ENCODE measurements around the gene NOD1.
"Not testable (repeated sequence)": the region's sequence is repeated elsewhere in the genome, so short reads cannot be mapped to it uniquely, and the experiment has no call there.

The NOD1 gene

DNA sequence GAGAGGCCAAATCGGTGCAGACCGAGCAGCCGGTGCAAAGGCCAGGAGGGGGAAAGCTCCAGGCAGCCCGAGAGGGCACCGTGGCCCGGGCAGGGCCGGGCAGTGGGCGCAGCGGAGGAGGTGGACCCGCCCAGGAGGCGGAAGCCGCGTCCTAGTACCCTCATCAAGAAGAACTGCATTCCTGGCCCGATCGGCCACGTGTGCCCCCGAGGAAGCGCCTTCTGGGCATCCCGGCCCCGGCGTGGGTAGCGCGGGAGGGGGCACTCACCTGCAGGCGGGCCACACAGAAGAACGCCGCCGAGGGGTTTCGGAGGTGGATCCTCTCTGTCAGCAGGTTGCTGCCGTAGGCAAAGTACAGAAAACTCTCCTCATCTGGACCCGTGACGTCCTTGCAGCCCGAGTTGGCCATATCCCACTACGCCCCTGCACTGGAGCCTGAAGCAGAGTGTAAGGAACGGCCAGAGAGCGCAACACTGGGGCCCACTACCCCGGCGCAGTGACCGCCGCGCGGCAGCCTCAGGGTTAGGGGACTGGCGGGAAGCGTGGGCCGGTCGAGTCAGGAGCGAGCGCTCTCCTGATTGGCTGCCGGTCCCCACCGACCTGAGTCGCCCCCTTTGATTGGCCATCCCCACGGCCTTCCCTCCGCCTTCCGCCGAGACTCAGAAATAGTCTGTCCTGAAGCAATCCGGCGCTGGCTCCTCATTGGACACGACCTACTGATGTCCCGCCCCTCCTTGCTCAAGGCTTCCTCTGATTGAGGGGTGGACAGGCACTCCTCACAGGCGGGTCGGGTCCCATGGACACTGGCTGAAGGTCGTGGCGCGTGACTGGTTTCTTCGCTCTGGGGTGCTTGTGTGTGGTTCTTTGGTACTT, 26.0 kb upstream of the NOD1 start, which contains the start of gene GGCT:
GGCT (minus strand) TSS at position 529 of the 873 bp plus-strand sequence; CDS start at position 409, 120 bp downstream.
- DNase-seq, result peak; percentile 98

DNA sequence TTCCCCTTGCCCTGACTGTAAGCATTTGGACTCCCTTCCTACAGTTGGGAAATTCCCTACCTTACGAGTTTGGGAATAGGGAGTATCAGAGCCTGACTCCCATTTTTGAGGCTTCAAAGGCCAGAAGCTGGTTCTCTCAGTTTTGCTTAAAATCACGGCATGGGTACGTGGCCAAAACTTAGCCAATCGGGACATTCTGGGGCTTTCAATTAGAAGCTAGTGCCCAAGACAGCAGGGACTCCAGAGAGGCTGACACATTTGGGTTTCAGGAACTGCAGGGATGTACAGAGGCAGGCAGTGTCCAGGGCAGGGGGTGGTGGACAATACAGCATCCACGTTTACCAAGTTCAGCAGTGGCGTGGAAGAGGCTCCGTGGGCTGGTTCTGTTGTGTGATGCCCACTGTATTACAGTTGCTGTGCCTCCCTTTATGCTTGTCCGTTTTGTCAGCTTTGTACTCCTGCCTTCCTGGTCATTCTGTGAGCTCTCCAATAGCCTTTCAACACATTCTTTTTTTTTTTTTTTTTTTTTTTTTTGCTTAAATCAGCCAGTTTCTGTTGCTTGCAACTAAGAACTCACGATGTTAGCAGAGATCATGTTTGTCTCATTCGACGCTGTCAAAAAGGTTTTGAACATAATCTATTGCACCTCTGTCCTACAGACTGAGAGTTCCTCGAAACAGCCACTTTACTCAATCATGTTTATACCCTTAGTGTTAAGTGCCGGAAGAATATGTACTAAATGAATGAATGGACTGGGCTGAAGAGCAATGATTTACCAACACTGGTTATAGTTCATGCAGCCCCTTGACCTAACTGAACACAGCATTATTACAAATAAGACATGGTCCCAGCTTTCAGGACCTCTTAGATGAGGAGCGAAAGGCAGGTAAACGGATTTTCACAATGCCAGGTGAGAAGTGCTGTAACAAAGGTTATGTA, 25.0 kb upstream of the NOD1 start:
- DNase-seq, result no peak

DNA sequence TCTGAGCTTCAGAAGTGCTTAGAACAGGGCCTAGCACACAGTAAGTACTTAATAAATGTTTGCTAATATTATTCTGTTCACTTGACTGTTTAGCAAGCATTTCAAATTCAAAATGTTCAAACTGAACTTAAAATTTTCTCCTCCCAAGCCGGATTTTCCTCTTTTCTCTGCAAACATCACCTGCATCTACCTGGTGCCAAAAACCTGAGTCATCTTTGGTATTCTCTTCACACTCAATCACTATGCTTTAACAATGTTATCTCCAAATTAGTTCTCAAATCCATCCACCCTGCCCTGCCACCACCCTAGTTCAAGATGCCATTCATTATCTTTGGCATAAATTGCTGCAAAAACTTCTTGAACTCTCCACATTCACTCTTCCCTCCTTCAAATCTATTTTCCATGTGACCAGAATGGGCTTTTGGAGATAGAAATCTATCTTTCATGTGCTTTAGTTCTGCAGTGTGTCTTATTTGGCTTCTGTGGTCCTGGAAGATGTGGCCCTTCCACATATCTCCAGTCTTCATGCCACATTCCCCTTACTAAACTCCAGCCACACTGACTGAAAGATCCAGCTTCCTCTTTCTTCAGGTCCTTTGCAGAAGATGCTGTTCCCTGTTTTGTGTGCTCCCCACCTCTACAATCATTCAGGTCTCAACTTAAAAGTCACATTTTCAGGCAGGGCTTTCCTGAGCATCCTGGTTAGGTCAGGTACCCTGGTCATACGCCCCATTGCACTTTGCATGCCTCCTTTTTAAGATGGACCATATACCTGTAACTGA, 24.1 kb upstream of the NOD1 start:
- DNase-seq, result no peak

DNA sequence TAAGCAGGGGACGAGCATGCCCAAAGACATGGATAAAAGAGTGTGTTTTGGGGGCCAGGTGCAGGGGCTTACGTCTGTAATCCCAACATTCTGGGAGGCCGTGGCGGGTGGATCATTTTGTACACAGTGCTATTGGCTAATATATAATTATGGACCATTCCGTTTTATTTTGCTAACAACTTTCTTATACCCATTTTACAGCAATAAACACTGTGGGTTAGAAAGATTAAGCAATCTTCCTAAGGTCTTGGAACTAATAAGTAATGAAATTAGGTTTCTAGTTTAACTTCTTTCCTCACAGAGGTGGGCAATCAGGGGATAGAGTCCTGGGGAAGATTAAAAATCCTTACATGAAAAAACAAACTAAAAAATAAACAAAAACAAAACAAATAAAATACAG, 22.7 kb upstream of the NOD1 start:
- DNase-seq, result no peak

DNA sequence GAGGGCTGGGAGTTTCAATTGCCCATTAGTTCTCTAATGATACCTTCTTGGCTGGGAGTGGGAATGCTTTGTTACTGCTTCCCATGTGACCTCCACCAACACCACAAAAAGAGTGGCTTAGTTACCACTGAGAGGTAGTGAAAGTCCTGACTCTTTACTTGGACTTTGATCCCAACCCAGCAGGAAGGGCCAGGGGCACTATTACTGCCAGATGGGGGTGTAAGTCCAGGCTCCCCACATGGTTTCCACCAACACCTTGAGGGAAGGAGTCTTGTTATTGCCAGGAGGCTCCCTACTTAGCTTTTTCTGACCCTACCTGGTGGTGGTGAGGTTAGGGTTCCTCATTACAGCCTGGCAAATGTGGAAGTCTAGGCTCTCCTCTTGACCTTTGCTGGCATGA, 14.6 kb upstream of the NOD1 start:
- no peak for DNase-seq

DNA sequence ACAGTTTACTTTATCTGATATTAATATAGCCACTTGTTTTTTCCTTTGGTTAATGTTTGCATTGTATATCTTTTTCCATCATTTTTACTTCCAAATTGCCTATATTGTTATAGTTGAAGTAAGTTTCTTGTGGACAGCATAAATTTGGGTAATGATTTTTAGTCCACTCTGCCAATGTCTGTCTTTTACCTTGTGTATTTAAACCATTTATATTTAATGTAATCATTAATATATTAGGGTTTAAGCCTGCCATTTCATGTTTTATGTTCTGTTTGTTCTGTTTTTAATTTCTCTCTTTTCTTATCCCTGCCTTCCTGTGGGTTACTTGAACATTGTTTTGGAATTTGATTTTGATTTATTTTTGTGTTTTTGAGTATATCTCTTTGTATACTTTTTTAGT, 12.8 kb upstream of the NOD1 start:
- DNase-seq, result no peak

DNA sequence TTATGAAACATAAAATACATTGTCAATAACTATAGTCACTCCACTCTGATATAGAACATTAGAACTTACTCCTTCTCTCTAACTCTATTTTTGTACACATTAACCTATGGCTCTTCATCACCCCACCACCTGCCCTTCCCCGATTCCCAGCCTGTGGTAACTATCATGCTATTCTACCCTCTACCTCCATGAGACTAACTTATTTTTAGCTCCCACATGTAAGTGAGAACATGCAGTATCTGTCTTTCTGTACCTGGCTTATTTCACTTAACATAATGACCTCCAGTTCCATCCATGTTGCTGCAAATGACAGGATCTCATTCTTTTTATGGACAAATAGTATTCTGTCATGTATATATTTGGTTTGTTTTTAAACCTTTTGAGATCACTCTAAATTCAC, 8.8 kb upstream of the NOD1 start:
- no peak for DNase-seq

DNA sequence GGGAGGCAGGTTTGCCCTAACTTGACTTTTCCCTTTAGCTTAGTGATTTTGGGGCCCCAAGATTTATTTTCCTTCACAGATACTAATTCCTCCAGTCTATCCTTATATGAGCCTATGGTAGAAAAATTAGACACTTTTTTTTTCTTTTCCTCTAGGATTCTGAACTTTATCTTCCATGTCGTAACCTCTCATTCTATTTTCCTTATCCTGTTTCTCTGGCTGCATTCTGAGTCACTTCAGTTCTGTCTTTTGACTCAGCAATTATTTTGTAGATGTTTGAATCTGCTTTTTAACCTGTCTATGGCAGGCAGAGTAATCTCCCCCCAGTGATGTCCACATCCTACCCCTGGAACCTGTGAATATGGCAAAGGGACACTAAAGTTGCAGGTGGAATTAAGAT, 7.1 kb upstream of the NOD1 start:
- DNase-seq, result no peak

DNA sequence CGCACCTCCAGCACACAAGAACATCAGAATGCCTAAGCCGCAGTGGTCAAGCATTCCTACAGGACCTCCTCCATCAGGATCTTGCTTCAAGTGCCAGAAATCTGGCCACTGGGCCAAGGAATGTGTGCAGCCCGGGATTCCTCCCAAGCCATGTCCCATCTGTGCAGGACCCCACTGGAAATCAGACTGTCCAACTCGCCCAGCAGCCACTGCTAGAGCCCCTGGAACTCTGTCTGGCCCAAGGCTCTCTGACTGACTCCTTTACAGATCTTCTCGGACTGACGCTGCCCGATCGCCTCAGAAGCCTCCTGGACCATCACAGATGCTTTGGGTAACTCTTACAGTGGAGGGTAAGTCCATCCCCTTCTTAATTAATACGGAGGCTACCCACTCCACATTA, 2.8 kb upstream of the NOD1 start:
- not testable (repeated sequence) for DNase-seq

DNA sequence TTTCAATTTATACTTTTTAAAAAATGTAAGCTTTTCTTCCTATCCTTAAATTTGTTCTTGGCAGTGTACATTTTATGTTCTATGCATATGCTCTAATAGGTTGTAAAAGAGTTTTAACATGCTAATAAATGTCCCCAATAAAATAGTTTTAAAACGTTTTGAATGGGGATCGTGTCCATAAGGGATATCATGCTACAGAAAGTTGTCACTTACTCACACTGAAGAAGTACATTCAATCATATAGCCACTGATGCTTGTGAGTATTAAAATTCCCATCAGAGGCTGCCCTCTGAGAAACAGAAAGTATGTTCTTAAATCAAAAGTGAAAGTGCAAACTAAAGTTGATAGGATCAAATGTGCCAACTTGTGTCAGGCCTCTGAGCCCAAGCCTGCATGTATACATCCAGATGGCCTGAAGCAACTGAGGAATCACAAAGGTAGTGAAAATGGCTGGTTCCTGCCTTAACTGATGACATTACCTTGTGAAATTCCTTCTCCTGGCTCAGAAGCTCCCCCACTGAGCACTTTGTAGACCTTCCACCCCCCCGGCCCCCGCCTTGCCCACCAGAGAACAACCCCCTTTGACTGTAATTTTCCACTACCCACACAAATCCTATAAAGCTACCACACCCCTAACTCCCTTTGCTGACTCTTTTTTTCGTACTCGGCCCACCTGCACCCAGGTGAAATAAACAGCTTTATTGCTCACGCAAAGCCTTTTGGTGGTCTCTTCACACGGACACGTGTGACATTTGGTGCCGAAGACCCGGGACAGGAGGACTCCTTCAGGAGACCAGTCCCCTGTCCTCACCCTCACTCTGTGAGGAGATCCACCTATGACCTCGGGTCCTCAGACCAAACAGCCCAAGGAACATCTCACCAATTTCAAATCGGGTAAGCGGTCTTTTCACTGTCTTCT, 877 bp upstream of the NOD1 start:
- DNase-seq, result no peak

DNA sequence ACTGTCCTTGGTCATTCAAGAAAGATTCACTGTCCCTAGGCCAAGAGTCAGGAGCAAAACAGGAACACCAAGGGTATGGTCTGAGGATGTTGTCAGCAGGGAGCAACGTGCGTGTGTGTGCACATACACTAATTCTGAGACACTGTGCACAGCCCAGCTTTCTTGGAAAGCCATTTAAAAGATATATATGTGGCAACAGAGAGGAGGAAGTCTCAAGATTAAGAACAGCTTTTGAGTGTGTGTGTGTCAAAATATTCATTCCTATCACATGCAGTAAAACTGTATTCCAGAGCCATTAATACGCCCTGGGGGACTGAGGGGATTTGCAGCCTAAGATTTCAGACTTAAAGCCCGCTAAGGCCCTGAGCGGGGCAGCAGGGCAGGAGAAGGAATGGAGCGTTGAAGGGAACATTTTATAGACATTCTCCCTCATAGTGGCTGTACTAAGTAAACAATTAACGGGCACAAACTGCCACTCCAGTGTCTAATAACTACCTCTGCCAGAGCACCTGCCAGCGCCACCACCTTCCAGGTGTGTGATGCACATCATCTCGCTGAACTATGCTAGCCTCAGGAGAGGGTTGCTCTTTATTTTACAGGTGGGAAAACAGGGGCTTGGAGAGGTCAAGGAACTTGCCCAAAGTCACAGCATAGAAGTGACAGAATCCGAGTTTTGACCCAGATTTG, 2.0 kb downstream of the NOD1 start:
- peak; percentile 64 for DNase-seq

DNA sequence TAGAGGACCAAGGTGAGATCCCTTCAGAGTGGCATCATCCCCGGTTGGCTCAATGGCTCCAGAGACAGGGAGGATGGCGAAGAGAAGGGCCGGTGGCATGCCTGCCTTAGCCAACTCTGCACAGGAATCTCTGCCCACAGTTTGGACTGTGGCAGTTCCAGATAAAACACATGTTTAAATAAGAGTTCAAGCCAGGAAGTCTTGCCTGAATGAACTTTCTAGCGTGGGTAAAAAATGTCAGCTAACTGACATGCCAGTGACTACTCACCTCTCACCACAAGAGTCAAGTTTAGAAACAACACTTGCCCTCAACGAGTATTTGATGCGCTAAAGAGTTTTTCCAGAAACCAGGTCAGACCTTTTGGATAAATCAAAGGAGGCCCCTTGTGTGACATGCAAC, 3.0 kb downstream of the NOD1 start:
- DNase-seq, result no peak

DNA sequence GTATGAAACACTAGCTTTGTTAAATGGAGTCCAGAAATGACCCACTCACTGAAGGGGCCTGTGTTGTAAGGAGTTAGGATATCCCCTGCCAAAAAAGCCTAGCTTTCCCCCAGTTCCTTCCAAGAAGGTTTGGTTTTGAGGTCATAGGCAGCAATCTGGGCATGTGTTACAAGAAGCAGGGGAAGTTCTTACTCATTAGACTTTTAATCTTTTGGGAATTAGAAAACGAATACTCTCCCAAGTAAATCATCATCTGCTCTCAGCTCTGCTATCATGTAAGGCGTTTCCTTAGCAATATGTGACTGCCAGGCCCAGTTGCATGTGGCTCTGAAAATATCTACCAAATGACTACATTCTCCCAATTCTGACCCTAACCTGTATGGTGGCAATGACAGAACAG, 3.7 kb downstream of the NOD1 start:
- DNase-seq, result no peak

DNA sequence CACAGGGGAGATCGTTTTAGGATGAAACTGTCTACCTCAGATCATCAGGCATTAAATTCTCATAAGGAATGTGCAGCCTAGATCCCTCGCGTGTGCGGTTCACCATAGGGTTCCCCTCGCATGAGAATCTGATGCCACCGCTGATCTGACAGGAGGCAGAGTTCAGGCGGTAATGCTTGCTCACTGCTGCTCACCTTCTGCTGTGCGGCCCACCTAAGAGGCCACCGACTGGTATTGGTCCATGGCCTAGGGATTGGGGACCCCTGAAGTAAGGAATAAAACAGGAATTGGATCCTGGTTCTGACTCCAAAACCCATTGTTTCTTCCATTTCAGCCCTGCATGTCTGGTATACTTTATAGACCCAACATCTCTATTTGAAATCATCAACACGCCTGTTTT, 4.1 kb downstream of the NOD1 start:
- DNase-seq, result no peak

DNA sequence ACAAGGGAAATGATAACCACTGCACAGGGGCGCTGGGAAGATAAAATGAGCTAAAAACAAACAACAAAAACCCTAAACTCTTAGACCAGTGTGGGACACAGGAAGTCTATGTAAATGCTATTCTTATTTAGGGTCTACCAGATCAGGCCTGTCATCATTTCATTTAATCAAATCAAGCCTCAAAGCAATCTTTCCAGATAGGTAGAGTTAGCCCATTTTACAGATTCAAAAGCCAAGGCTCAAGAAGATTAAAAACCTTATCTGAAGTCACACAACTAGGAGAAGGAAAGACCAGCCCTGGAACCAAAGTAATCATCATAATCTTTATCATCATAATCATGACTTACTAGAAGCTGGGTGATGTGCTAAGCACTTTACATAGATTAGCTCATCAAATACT, 4.7 kb downstream of the NOD1 start:
- no peak for DNase-seq

DNA sequence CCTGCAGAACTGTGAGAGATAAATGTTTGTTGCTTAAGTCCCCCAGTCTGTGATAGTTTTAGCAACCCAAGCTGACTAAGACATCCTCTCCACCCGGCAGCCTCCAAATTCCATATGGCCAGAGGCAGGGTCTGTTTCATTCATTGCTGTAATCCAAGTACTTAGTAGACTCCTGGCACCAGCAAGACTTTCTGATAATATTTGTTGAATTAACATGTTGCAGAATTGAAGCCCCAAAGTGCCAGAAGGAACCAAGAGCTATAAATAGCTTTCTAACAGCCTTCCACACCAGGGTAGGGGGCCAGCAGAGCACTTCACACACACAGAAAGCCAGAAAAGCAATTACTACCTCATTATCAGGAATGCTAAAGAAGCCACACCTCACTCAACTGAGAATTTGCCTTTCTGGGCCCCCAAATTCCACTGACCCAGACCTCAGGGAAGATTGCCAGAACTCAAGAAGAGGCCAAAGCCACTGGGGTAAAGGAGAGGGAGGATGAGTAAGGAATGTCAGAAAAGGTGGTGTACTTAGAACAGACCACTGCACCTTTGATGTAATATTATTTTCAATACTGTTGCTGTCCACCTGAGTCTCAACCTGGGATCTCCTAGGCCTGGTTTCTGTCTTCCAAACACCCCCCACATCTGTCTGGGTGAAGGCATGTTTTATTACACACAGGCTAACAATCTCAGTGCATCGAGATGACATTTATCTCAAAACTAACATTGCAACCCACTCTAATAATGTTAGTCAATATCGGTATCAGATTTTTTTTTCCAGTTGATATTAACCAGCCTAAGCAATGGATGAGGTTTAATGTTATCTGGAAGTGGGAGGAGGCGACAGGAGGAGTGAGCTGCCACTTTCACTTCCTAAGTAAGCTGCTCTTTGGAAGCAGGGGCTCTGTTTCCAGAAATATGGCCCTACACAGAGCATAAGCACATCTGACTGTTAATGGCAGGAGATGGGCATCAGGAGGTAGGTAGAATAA, 5.5 kb downstream of the NOD1 start:
- DNase-seq, result no peak

DNA sequence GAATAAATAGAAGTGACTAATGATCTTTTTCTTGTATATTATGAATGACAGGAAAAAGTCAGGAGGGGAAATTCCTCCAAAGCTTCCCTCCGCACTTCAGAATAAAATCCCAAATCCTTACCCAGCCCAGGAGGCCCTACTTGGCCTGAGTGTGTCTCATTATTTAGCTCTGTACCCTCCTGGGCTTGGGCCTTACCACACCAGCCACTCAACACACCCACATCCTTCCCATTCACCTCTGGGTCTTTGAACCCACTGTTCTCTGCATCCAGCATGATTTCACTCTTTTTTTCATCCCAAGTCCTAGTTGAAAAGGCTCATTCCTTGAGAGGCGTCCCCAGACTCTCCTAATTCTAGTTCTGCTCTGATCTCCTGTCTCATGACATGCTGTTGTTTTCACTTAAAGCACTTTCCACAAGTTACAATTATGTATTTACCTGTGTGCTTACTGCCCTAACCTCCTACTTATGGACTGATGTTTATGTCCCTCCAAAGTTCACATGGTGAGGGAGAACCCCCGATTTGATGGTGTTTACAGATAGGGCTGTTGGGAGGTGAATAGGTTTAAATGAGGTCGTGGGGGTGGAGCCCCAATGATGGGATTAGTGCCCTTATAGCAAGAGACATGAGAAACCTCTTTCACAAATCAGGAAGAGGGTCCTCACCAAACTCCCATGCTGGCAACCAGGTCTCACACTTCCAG, 6.4 kb downstream of the NOD1 start:
- DNase-seq, result no peak

DNA sequence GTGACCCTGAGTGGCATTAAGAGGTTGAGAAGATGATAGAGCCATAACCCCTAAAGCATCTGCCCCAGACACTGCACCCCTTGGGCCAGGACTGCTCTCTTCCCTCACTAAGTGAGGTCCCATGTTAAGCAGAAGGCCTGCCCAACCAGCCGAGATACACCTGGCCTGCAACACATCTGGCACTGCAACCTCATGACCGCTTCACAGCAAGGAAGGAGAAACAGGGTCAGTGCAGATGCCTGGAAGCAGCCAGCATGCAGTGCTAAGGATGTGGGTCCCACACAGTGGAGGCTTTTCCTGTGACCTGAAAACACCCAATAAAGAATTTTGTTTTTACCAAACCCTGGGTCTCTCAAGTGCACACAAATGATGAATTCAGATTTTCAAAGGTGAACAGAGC, 7.4 kb downstream of the NOD1 start:
- DNase-seq, result no peak

DNA sequence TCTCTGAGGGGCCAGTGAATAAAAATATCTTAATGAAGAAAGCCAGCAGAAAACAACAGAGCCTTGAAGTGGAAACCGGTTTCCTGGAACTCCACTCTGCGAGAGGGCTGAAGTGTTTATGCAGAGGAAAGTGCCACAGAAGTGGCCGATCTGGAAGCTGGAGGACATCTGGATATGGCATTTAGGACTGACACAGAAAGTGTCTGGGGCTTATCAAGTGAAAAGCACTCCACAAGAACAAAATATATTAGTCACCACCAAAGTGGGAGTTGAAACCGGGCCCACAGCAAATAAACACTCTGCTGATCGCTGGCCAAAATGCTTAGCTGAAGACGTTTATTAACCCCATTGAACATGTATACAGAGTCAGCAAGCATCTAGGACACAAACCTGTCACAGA, 7.8 kb downstream of the NOD1 start:
- DNase-seq, result peak; percentile 99

Data from DMS79 (cell line).